HG03280 (cell line): Measurements from ENCODE around the gene PTPN14.
A peak's percentile ranks its signal among the peaks of the same experiment; 100 is the strongest.

Experiments used
- ATAC-seq: cut with Tn5 transposase; IDR thresholded peaks from one replicate; pipeline ENCODE4 v1.9.1; 2021; ENCODE audit warnings: mild to moderate bottlenecking, moderate library complexity; ENCODE audit not compliant: unreplicated experiment

PTPN14 gene

DNA sequence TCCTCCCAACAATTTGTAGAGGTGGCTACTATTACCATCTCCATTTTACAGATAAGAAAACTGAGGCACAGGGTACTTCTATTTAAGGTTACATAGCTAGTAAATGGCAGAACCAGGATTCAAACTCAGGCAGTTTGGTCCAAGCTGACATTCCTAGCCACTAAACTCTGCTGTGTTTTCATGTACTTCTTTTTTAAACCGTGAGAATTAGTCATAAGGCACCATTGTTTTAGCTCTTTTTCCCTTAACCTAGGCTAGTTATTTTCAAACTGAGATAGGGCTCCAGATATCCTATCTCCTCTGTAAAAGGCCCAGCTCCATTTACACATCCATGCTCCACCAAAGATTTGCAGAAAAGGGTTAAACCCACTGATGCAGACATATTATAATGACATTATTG, 92.9 kb downstream of the PTPN14 start:
- no peak for ATAC-seq

DNA sequence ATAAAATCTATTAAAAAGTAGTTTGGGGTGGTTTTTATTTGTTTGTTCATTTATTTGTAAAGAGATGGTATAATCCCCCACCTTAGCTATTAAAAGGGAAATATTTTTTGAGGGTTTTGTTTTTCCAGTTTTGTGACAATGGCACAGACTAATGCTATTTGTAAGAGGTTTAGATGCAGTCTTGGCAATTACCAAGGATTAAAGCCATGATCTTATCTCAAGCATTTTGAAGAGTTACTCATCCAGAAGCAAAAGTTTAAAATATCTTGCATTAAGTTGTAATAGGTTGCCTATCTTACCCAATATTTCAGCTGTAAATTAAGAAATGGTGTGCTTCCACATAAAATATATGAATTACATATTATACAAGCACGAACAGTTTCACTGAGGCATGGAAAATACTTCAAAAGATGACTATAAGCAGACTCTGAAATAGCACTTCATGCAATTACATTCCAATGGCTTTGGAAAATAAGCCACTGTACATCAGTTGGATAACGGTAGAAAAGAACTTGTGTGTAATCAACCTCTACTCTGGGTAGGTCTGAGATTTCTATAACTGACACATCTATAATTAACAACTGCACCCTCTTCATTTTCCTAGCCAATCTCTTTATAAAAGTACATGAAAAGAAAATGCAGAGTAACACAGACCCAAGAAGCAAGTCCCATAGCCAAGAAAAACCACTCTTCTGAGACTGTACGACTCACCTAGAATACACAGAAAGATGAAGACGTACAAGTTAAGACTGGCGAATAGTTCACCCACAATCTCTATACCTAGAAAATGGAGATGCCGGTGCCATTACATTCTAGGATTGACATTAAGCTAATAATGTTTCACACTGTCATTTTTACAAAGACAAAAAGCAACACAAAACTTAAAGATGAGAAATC, 95.2 kb downstream of the PTPN14 start:
- no peak for ATAC-seq

DNA sequence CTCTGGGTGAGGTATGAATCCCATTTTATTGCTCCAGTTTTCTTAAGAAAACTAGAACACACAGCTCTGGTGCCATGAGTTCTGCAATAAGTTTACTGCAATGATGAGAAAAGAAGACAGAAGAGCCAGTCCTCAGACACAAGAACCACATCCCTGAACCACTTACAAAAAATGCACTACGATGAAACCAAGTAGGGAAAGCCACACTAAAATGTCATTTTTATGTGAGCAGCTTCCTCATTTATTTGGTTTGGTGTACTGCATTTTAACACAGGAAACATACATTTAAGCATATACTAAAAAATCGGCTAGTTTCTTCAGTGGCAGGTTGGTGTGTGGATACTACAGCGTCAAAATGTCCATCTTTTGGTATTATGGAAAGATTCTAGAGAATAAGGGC, 95.9 kb downstream of the PTPN14 start:
- ATAC-seq, result no peak

DNA sequence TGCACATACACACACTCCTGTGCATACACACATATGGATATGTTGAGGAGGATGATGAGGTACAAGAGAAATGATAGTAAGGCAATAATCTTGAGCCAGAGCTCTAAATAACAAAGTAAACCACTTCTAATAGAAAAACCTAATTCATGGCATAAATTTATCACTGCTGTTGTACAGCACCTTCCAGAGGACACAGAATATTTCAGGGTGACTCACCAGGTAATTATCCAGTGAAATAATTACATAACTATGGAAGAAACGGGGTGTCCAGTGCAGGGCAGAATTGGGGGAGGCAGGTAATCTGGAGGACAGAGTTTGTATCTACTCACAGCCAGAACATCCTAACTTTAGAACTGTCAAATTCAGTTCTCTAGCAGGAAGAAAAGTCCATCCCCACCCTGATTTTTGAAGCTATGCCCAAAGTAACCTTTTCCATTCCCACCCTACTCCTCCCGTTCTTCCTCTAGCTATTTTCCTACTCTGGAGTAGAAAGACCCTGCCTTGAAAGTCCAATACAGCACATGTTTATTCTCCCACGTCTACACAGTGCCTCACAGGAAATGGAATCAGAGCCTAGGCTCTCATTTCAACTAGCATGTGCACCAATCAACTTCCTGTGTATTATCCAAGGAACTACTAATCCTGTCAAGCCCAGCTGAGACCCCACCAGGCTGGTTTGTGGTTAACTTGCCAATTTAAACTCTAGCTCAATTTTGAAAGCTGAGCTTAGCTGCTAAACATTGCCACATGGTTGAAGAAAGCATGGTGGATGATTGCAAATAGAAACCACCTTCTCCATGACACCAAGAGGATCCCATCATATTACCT, 96.6 kb downstream of the PTPN14 start:
- ATAC-seq, result no peak

DNA sequence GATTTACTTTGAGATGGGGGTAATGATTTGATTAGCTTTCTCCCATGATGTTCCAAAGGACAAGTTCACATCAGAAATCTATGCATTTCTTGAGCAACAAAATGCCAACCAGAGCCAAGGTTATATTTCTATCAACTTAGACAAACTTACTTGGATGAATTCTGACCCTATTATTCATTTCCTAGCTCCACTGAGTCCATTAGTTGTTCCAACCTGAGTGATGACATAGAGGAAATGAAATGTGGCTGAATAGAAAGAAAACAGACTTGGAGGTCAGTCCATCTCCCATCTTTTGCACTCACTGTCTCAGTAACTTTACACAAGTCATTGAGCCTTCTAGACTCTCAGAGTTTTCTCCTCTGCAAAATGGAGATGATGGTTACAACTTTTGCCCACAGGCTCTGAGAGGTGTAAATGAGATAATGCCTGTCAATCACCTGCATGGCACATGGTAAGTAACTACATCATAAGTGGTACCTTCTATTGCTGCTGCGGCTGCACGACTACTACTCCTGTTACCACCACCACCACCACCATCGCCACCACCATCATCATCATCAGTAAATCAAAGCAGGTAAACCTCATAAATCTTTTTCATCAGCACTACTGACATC, 98.2 kb downstream of the PTPN14 start:
- no peak for ATAC-seq

DNA sequence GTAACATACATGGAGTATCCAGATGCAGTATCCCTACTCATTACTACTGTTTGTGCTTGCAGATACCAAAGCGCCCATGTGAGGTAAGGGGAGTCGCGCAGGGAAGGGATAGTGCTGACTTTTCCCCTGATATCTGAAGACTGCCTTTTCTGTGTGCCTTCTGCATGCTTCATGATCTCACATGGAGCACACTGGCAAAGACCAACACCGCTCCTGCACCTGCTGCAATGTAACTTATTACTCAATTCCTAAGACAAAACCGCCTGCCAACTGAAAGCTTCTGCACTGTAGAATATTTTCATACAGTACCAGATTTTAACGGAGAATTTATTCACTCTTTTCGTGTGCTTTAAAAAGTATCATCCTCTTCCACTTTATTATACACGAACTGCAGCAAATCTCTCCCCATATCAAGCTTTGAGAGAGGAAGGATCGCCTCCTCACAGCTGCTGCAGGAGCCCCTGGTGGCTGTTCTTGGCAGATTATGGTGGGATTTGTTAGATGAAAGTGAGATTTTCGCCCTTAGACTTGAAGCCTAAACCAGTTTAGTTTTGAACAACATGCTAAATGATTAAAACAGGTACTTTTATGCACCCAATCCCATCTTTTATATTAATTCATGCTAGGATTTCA, 99.1 kb downstream of the PTPN14 start:
- no peak for ATAC-seq

DNA sequence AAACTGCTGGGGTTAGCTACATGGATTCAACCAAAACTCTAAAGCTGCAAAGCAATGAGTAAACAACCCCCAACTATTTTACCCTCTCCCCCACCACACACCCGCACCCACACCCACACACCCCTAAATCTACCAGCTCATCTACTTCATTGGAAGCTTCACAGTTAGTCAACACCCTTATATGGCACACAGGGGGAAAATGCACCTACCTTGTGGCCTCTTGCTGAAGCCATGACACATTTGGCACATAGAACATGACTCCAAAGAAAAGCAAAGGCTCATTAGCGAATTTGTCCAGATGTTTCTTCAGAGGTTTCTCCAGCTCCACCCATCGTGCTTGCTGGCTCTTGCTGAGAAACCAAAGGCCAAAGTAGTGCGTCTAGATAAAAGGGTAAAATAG, 99.8 kb downstream of the PTPN14 start:
- no peak for ATAC-seq

DNA sequence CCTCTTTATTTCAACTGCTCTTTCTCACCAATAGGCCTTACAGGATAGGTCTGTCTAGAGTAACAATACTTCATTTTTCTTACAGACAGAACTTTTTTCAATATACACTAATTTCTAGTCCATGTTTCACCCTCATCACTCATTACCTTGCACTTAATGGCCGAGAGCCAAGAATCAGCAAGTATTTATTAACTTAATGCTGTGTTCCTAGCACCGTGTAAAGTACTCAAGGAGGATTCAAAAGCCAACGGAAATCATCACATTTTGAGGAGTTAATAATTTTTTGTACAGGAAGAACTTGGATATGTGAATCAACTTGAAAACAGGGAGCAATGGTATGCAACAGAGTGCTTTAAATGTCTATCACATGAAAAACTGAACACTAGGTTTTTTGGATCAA, 102.0 kb downstream of the PTPN14 start:
- no peak for ATAC-seq

DNA sequence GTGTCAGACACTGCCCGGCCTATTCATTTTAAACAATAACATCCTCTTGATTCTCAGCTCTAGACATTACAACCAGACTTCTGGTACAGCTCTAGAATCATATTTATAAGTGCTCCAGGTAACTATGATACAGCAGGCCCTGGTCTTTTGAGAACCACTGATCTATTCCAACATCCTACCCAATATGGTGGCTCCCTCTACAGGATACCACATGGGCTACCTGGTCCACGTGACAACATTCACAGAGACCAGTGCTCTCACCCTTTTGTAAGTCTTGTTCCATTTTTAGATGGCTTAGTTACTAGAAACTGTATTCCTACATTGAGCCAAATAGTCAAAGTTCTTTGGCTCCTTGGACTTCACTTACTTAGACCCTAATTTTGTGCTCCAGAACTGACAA, 102.9 kb downstream of the PTPN14 start:
- no peak for ATAC-seq

DNA sequence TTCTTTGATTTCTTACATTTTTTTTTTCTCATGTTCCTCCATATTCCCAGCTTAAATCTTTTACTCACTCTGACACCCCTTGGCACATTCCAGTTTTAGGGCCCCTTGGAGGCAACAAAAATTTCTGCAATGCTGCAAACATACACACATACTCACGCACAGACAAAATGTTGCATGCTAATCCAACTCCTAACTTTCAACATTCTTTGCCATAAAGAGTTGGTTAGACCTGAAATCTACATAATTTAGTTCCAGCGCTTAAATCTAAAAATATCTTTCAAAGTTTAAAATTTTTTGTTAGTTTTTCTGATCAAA, 103.9 kb downstream of the PTPN14 start:
- no peak for ATAC-seq

DNA sequence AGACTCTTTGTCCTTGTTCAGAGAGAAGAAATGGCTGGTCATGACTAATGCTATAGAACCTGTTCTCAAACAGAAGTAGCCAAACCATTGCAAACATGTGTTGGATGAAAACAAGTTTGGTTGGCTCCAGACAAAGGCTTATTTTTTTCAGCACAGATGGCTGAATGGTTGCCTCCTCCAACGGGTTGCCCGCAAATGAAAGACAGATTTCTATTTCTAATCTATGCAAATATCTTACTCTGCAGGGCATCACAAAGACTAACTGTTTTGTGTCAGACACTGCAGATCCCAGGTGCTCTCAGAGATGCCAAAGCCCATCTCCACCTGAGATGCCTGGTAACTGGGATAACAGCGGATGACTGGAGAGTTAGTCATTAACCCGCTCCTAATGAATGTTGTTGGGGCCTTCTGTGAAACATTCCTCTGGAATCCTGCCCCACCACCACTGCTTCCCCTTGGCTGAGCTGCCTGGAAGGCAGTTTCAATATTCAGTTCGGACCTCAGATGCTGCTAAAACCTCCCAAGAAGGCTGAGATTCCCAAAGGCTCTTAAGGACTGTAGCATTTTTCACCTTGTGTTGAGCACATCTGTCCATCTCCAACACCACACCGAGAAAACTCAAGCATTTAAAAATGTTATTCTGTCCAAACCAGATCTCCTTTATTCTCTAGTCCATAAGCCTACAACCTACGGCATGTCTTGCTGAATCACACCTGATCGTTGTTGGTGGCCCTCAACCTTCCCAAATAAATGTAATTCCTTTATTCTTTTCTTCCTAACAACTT, 104.4 kb downstream of the PTPN14 start:
- ATAC-seq, result peak; percentile 80

DNA sequence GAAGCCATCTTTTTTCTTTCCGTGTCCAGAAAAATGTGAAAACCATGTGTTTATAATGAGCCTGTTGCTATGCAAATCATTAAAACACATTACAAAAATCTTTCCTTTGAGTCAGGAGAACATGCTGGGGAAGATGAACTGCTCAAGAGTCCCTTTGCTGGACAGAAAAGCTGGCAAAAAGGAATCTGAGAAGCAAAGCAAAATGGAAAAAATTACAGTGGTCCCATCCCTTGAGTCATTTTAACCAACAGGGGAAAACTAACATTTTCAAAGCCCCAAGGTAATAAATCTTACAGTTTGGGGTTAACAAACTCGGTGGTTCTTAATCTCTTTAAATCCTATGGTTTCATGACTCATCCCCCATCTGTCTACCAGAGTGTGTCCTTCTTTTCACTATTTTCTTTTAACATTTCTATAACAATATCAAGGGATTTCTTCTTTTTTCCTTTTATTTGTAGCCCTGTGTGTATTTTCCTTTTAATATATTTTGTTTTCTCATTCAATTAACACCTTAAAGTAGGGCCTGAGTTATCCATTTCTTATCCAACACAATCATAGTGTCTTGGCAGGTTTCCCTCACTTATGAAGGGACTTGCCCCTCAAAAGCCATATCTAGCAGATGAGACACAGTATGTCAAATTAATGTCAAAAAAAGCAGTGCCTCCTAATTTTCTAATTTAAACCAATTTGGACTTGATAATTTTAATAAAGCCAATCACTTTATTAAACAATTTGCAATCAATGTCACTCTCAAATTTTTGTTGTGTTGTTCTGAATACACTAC, 105.4 kb downstream of the PTPN14 start:
- no peak for ATAC-seq

DNA sequence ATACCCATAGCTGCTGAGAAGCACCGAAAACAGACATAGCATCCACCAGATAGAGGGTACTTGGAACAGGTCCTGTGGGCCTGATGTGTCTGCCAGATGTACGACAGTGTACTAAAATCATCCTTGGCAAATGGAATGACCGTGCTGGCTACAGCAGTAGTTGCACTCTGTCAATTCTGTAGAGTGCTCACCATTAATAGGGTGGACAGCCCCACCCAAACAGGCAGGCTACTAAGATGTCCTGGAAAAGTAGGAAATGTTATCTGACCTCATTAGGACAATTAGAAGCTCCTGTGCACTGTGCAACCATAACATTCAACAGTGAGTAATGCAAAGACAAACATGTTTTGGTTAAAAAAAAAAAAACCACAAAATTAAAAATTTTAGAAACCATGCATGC, 106.2 kb downstream of the PTPN14 start:
- ATAC-seq, result no peak

DNA sequence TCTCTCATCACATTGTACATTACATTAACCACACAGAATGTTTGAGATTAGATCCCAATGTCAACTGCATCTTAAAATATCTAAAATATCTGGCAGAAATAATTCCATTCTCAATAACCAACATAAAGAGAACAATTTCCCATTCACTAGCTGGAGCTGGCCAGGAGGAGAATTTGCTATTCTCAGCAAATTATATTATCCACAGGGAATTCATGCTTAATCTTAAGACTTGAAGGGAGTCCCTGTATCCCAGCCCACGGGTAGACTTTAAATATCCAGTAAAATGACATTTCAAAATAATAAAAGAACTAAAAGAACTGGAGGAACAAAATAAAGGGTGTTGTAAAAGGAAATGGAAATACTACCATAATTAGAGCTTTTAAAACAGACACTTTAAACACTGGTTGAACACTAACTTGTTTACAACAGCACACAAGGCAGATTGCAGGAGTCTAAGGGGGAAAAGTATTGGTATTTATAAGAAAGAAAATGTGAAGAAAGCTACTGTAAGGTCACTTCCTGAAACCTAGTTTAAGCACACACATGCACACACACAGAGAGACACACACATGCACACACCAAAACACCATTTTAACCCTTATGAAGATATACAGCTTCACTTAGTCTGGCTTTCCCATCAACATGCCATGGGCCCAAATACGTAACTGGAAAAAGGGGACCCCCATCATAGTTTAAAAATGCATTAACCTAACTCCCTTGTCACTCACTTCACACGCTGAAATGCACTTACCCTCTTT, 107.0 kb downstream of the PTPN14 start:
- ATAC-seq, result no peak

DNA sequence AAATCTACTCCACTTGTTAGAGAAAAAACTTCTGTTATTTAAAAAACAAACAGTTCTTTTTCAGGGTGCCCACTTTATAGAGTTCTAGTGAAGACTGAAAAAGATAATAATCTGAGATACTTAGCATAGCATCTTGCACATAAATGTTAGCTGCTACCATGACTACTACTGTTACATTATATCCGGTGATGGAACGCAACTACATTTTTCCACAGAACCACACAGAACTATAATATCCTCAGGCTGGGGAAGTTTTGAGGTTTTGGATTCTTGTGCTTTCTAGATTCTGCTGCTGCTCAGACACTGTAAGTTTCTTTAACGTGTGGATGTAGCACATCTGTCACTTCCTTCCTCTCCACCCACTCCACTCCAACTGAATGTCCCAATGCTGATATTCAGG, 110.3 kb downstream of the PTPN14 start:
- no peak for ATAC-seq

DNA sequence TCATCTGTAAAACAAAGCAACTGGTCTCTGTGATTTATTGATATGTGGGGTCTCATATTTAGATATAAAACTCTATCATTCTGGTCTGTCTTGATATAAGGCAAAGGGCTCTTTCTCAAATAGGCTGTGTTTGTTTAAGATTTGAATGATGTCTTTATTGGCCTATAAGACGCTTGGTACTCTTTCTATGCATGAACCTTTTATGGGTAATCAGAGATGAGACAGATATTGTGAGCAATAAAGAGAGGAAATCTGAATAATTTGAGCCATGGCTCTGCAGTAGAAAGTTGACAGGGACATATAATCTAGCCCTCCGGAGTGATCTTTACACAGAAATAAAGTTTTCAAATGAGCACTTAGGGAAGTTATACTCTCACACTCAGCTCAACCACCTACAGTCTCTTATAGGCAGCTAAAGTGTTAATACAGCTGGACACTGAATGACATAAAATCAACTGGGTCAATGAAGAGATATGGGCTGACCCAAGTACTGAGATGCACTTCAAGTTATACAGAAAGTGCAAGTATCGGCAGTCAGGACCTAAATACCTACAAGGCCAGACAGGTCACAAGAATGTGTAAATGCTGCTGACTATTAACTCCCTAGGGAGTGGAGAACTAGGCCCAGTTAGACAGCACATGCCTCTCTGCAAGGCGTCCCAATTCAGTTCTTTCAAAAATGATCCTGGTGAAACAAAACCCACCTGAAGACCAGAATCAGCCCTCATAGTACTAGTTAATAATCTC, 111.0 kb downstream of the PTPN14 start:
- no peak for ATAC-seq

DNA sequence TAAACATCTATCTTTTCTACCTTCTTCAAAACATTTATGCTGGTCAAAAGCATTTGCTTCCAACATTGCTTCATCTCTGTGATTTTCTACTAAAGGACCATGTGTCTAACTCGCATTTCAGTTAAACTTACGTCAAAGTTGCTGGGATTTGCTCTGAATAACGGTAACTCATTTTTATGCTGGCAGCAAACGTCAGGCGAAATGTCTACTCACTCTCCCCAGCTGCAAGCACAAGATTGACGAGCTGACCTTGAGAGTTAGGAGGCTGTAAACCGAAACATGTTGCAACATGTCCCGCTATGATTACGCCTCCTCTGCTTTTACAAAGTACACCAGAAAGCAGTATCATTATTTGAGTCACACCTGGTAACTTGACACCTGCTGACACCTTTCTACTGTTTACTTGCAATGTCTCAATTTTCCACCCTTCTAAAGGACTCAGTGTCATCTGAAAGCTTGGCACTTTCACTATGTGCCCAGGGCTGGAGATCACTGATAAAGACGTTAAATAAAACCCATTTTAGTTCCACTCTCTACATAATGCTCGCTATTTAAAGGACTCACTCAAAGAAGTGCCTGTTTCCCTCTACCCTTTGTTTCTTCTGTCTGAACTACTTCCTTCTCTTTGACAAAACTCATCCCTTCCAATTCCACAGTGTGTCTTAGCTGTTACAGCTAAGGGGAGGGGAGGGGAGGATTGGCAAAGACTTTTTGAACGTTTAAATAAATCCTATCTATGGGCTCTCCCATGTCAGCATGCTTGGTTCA, 111.9 kb downstream of the PTPN14 start:
- ATAC-seq, result peak; percentile 94

DNA sequence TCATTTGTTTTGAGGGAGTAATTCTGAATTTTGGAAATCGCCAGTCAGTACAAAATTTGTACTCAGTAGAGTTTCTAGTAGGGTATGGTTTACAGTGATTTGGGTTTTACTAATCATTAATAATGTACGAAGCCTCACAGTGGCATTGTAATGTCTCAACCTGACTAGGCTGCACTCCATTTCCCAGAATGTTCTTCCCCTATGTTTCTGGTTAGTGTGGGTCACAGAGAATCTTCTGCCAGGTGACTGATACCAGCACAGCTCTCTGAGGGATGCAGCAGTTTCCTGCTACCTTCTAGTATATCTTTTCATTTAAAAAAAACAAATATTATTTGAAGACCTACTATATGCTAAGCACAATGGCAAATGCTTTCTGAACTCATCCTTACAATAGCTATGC, 112.9 kb downstream of the PTPN14 start:
- no peak for ATAC-seq
